Stimulated activated memory B cell treated with anti-CD40 and anti-IgM and Interleukin-4, amounts not matched to agents 10 μg/mL and 1 μg/mL and 100 μg/mL, for 72 hours (primary cell): ENCODE data around the gene PTPRU.

Experiments
- ATAC-seq: fragments of 150-1000 bp; cut with Tn5 transposase; 2 replicates; pipeline ENCODE4 v1.10.0; 2021
- H3K27ac Mint-ChIP-seq: one replicate; pipeline ENCODE4 v1.8.0; 2022; ENCODE audit warnings: mild to moderate bottlenecking, mixed read lengths
- H3K27me3 Mint-ChIP-seq: one replicate; pipeline ENCODE4 v1.8.0; 2022; ENCODE audit warnings: mixed read lengths
- H3K36me3 Mint-ChIP-seq: one replicate; pipeline ENCODE4 v1.8.0; 2022; ENCODE audit warnings: mixed read lengths
- H3K4me1 Mint-ChIP-seq: one replicate; pipeline ENCODE4 v1.8.0; 2022; ENCODE audit warnings: mixed read lengths
- H3K4me3 Mint-ChIP-seq: one replicate; pipeline ENCODE4 v1.8.0; 2022; ENCODE audit warnings: mild to moderate bottlenecking, moderate library complexity, mixed read lengths
- H3K9me3 Mint-ChIP-seq: one replicate; pipeline ENCODE4 v1.8.0; 2022; ENCODE audit warnings: mixed read lengths

Gene PTPRU

DNA sequence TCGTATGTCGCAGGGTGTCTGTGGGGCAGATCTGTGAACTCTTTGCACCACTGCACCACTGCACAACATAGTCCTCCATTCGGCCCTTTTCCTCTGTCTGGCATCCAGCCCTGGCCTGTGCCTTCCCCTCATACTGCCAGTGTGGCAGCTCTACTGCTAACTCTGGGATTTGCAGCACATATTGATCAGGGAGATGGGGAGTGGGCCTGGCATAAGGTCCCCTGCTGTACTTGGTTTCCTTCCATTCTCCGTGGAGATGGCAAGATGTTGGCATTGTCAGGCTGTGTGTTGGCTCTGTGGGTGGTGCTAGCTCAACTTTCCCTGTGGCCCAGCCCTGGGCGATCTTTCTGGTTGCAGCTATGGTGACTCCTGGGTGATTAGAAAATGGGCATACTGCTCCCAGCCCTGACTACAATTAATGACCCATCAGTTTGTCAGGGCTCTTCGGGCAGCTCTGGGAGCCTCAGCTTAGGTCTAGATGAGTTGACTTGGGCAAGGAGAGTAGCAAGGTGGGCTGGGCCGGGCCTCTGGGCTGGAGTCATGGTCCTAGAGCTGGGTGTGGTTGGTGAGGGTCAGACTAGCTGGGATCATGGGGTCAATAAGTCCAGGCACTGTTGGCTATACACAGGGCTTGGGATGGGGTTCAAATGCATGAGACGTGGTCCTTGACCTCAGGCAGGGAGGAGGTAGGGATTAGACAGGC lies 11.4 kb downstream of the PTPRU start:
- no peak overlapping the region for H3K4me3 Mint-ChIP-seq
- no peaks in the 10 kb centered on the region for H3K9me3 Mint-ChIP-seq
- peaks cover 39% of the 10 kb centered on the region for H3K27me3 Mint-ChIP-seq
- H3K4me1 Mint-ChIP-seq: no peaks in the 10 kb centered on the region
- H3K27ac Mint-ChIP-seq: no peak overlapping the region
- H3K36me3 Mint-ChIP-seq: no peaks in the 10 kb centered on the region
- no peak for ATAC-seq

GRCh38 chr1:29248409-29248808 lies 12.1 kb downstream of the PTPRU start:
- no peaks in the 10 kb centered on the region for H3K9me3 Mint-ChIP-seq
- no peak overlapping the region for H3K27ac Mint-ChIP-seq
- no peak for ATAC-seq
- no peaks in the 10 kb centered on the region for H3K4me1 Mint-ChIP-seq
- H3K36me3 Mint-ChIP-seq: no peaks in the 10 kb centered on the region
- H3K4me3 Mint-ChIP-seq: no peak overlapping the region
- H3K27me3 Mint-ChIP-seq: peaks cover 39% of the 10 kb centered on the region

DNA sequence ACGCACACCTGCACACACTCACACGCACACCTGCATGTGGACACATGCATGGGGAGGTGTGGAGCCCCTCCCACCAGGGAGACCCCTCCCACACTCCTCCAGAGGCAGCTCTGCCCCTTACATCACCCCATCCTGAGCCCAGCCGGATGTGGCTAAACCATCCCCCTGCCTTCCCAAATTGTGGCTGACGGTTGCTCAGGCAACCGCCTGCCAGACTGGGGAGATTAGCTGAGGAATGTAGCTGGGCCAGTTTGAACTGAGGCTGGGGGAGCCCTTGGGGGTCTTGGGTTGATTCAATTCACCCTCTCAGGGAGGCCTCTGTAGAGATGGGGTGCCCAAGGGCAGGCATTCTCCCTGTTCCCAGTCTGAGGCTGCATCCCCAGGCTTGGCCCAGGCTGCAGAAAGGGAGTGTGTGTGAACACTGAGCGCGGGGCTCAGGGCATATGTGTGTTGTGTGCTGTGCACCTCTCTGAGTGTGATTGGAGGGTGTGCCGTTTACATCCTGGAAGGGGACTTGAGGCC lies 12.9 kb downstream of the PTPRU start:
- Mint-ChIP-seq H3K27ac (no peak overlapping the region), H3K36me3 (no peaks in the 10 kb centered on the region), H3K9me3 (no peaks in the 10 kb centered on the region), H3K4me3 (no peak overlapping the region), H3K4me1 (no peaks in the 10 kb centered on the region), H3K27me3 (peaks cover 39% of the 10 kb centered on the region)
- no peak for ATAC-seq

- Mint-ChIP-seq H3K4me3 (no peak overlapping the region), H3K27me3 (peaks cover 39% of the 10 kb centered on the region), H3K36me3 (no peaks in the 10 kb centered on the region), H3K9me3 (no peaks in the 10 kb centered on the region), H3K4me1 (no peaks in the 10 kb centered on the region), H3K27ac (no peak overlapping the region)
- ATAC-seq: no peak
These were observed 13.7 kb downstream of the PTPRU start for GRCh38 chr1:29249951-29250581.

DNA sequence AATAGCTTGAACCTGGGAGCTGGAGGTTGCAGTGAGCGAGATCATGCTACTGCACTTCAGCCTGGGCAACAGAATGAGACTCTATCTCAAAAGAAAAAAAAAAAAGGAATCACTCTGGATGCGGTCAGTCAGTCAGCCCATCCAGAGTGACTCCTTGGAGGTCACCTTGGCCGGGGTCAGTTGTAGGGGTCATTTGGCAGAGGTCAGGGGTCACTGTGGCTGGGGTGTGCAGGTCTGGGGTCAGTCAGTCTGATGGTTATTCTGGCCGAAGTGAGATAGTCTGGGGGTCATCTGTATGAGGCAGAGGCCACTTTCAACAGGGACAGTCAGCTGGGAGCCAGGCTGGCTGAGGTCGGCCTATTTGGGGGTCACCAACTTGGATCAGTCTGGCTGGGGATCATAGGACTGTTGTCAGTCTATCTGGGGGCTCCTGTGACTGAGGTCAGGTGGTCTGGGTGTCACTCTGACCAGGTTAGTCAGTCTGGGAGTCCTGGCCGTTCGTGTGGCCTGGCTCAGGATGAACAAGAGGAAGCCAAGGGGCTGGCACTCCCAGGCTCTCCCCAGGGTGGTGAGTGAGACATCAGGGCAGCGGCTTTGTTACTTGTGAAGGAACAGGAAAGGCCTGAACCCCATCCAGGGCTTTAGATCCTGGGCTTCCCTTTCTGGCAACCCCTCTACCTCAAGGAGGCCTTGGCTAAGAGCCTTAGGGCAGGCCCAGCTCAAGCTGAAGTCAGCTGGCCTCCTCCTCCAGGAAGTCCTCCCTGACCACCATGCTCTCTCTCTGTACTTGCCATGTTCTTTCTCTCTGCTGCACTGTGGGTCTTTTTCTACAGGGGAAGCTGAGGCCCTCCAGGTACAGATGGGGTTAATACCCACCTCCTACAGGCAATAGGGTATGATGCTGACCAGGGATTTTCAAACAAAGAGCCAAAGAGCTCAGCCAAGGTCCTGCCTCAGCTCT lies 15.1 kb downstream of the PTPRU start:
- ATAC-seq: no peak
- Mint-ChIP-seq H3K27ac (no peak overlapping the region), H3K36me3 (no peaks in the 10 kb centered on the region), H3K9me3 (no peaks in the 10 kb centered on the region), H3K4me3 (no peak overlapping the region), H3K27me3 (peaks cover 40% of the 10 kb centered on the region), H3K4me1 (no peaks in the 10 kb centered on the region)

GRCh38 chr1:29253180-29253579 lies 16.9 kb downstream of the PTPRU start:
- Mint-ChIP-seq H3K4me1 (no peaks in the 10 kb centered on the region), H3K27me3 (peaks cover 37% of the 10 kb centered on the region), H3K36me3 (no peaks in the 10 kb centered on the region)

GRCh38 chr1:29254346-29254745 lies 18.0 kb downstream of the PTPRU start:
- no peaks in the 10 kb centered on the region for H3K9me3 Mint-ChIP-seq
- no peaks in the 10 kb centered on the region for H3K36me3 Mint-ChIP-seq

More at GRCh38 chr1:29253180-29253579, 16.9 kb downstream of the PTPRU start:
- Mint-ChIP-seq H3K9me3 (no peaks in the 10 kb centered on the region), H3K27ac (no peak overlapping the region), H3K4me3 (no peak overlapping the region)
- no peak for ATAC-seq

GRCh38 chr1:29255134-29255666 lies 18.9 kb downstream of the PTPRU start:
- H3K27me3 Mint-ChIP-seq: peaks cover 36% of the 10 kb centered on the region
- no peaks in the 10 kb centered on the region for H3K36me3 Mint-ChIP-seq
- no peak overlapping the region for H3K4me3 Mint-ChIP-seq
- peaks cover 5% of the 10 kb centered on the region for H3K4me1 Mint-ChIP-seq
- no peak overlapping the region for H3K27ac Mint-ChIP-seq
- no peak for ATAC-seq
- no peaks in the 10 kb centered on the region for H3K9me3 Mint-ChIP-seq

More at GRCh38 chr1:29254346-29254745, 18.0 kb downstream of the PTPRU start:
- Mint-ChIP-seq H3K4me3 (no peak overlapping the region), H3K27ac (no peak overlapping the region), H3K27me3 (peaks cover 36% of the 10 kb centered on the region), H3K4me1 (no peaks in the 10 kb centered on the region)
- ATAC-seq: no peak

- ATAC-seq: no peak
- Mint-ChIP-seq H3K27me3 (peaks cover 46% of the 10 kb centered on the region), H3K4me3 (no peak overlapping the region), H3K36me3 (no peaks in the 10 kb centered on the region), H3K9me3 (no peaks in the 10 kb centered on the region), H3K27ac (no peak overlapping the region), H3K4me1 (peaks cover 9% of the 10 kb centered on the region)
These were observed 20.1 kb downstream of the PTPRU start for GRCh38 chr1:29256394-29256793.

DNA sequence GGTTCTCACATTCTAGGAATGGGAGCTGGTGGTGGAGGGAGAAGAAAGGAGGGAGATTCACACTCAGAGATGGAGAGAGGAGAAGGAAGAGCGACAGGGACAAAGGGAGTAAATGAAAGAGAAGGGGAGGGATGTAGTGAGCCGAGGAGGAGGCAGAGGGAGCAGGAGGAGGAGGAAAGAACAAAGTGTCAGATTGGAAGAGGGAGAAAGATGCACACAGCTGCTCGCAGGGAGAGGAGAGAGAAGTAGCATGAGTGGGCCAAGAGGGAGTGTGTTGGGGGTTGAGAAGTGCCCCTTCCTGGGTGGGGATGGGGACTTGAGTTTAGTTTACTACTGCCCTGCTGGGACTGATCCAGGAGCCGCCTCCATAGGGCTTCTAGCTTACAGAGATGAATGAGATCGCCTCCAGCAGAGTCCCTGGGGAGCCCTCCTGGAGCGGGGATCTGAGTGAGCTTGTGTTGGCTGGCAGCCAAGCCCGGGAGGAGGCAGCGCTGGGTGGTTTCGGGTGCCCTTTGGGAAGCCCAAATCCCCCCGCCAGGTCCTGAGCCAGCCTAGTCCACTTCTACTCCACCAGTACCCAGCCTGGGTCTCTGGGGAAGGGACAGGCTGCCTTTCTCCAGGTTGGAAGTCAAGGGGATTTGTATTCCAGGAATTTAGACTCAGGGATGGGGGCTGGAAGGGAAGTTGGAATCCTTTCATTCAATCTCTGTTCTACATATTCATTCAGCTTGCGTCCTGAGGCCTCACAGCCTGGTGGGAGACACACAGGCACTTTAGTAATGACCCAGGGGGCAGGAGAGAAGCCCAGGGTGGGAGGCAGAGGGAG lies 20.9 kb downstream of the PTPRU start:
- Mint-ChIP-seq H3K9me3 (no peaks in the 10 kb centered on the region), H3K27ac (no peak overlapping the region), H3K36me3 (no peaks in the 10 kb centered on the region), H3K4me1 (peaks cover 9% of the 10 kb centered on the region), H3K27me3 (peaks cover 54% of the 10 kb centered on the region), H3K4me3 (no peak overlapping the region)
- no peak for ATAC-seq

DNA sequence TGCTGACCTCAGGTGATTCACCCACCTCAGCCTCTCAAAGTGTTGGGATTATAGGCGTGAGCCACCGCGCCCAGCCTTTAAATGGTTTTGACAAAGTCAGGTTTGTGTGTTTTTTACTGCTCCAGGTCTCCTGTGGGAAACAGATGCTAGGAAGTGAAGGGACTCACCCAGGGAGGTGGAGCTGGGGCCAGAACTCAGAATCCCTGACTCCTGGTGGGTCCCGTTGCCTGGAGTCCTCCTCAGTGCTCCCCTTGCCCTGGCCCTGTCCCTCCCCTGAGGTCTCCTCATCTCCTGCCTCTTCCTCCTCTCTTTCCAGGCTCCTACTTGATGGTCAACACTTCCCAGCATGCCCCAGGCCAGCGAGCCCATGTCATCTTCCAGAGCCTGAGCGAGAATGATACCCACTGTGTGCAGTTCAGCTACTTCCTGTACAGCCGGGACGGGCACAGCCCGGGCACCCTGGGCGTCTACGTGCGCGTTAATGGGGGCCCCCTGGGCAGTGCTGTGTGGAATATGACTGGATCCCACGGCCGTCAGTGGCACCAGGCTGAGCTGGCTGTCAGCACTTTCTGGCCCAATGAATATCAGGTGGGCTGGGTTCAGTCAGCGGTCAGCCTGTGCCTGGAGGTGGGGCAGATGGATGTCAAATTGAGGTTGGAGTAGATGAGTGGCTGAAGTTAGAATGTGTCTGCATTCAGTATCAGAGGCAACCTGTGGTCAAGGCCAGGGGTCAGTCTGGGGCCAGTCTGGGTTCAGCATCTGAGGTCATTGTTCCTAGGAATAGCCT lies 22.1 kb downstream of the PTPRU start:
- H3K36me3 Mint-ChIP-seq: no peaks in the 10 kb centered on the region
- H3K27ac Mint-ChIP-seq: no peak overlapping the region
- no peaks in the 10 kb centered on the region for H3K9me3 Mint-ChIP-seq
- peaks cover 9% of the 10 kb centered on the region for H3K4me1 Mint-ChIP-seq
- peaks cover 57% of the 10 kb centered on the region for H3K27me3 Mint-ChIP-seq
- ATAC-seq: no peak
- H3K4me3 Mint-ChIP-seq: no peak overlapping the region

DNA sequence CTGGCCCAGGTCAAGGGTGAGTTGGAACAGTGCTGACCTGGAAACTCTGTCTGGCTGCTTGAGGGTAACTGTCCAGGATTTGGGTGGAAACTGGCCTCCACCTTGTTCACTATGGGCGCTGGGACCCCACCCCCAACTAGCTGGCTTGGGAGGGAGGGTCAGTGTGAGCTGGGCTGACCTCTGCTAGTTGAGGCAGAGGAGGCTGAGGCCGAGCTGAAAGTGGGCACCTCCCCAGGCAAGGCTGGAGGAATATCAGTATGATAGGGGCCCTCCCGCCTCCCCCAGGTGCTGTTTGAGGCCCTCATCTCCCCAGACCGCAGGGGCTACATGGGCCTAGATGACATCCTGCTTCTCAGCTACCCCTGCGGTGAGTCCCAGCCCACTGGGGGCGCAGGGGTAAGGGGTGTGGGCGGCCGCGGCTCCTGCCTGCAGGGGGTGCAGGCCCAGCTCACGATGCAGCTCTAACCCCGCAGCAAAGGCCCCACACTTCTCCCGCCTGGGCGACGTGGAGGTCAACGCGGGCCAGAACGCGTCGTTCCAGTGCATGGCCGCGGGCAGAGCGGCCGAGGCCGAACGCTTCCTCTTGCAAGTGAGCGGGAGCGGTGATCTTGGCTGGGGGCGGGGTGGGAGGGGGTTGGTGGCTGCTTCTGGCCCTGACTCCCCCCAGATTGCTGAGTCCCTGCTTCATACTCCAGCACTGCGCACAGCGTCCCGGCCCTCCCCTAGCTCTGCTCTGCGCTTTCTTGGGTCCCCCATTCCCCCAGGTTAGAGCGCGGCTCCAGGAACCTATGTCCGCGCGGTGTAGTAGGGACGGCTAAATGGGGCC lies 22.9 kb downstream of the PTPRU start:
- H3K4me3 Mint-ChIP-seq: peak overlapping the region; percentile 76
- no peak overlapping the region for H3K27ac Mint-ChIP-seq
- H3K4me1 Mint-ChIP-seq: peaks cover 9% of the 10 kb centered on the region
- H3K9me3 Mint-ChIP-seq: no peaks in the 10 kb centered on the region
- peaks cover 57% of the 10 kb centered on the region for H3K27me3 Mint-ChIP-seq
- peak; percentile 54 for ATAC-seq
- H3K36me3 Mint-ChIP-seq: no peaks in the 10 kb centered on the region

DNA sequence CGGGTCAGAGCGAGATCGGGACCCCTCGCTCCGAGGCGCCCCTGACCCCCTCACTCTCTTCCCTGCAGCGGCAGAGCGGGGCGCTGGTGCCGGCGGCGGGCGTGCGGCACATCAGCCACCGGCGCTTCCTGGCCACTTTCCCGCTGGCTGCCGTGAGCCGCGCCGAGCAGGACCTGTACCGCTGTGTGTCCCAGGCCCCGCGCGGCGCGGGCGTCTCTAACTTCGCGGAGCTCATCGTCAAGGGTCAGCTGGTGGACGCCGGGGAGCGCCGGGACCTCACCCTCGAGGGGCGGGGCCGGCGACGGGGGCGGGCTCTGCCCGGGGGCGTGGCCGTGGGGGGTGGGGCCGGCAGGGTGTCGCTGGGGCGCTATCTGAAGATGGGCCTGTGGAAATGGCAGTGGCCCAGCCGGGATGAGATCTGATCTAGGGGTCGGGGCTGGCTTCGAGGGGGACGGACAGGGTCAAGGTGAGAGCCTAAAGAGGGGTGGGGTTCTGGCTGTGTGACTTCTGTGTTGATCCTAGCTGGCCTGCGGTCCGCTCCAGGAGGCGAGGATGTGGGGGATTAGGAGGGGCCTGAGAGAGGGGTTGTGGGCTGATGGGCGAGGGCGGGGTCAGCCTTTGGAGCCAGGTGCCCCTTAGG lies 23.6 kb downstream of the PTPRU start:
- ATAC-seq: peak; percentile 66
- no peak overlapping the region for H3K27ac Mint-ChIP-seq
- H3K27me3 Mint-ChIP-seq: peaks cover 57% of the 10 kb centered on the region
- H3K36me3 Mint-ChIP-seq: no peaks in the 10 kb centered on the region
- H3K9me3 Mint-ChIP-seq: no peaks in the 10 kb centered on the region
- H3K4me1 Mint-ChIP-seq: peaks cover 9% of the 10 kb centered on the region
- H3K4me3 Mint-ChIP-seq: peak overlapping the region; percentile 76
